ENCODE measurements around the gene FBL.
"Not testable (repeated sequence)": the region's sequence is repeated elsewhere in the genome, so short reads cannot be mapped to it uniquely, and the experiment has no call there.

FBL gene

GRCh38 chr19:39845933-39846677, at the start of gene FBL:
Gene FBL (minus strand): TSS chr19:39846379. CDS start chr19:39846300, 79 bp downstream.
- DNase-seq: peak; percentile 88

DNA sequence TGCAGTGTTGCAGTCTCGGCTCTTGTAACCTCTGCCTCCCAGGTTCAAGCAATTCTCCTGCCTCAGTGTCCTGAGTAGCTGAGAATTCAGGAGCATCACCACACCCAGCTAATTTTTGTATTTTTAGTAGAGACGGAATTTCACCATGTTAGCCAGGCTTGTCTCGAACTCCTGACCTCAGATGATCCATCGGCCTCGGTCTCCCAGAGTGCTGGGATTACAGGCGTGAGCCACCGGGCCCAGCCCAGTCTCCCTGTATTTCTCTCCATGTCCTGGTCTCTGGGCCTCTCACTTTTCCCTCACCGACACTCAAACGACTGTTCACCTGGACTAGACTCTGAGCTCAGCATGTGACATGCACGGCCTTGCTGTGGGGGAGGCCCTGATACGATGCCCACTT, 48.9 kb upstream of the FBL start:
- not testable (repeated sequence) for DNase-seq

GRCh38 chr19:39894236-39894606, 48.0 kb upstream of the FBL start:
- DNase-seq: not testable (repeated sequence)

GRCh38 chr19:39893366-39894235, 47.4 kb upstream of the FBL start:
- not testable (repeated sequence) for DNase-seq

GRCh38 chr19:39892506-39892902, 46.3 kb upstream of the FBL start:
- DNase-seq: not testable (repeated sequence)

DNA sequence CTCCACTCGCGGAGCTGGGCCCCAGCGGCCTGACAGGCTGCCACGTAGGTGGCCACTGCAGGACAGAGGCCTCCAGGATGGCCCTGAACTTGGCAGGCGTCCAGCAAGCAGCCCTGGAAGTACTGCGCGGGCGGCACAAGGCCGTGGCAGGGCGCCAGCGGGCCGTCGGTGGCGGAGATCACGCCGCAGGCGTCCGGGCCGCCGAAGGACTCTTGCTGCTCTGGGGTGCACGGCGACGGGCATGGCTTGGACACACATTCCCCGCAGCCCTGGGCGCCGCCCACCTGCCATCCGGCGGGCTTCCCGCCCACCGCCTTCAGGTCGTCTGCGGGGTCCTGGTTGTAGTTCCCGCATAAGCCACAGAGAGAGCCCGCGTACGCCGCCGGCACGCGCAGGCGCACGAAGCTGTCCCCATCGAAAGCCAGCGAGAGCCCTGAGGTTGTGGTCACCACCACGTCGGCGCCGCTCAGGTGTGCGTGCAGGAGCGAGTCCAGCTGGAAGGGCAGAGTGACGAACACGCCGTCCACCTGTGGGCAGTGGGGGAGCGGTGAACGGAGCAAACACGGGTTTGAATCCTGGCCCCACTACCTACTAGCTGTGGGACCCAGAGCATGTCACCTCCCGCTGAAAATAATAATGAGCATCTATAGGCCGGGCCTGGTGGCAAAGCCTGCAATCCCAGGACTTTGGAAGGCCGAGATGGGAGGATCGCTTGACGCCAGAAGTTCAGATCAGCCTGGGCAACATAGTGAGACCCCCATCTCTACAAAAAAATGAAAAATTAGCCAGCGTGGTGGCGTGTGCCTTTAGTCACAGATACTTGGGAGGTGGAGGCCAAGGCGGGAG, 45.7 kb upstream of the FBL start:
- peak; percentile 82 for DNase-seq

GRCh38 chr19:39890755-39891551, 44.8 kb upstream of the FBL start:
- DNase-seq: no peak

- not testable (repeated sequence) for DNase-seq
Observed at GRCh38 chr19:39889872-39890754, 43.9 kb upstream of the FBL start.

- DNase-seq: not testable (repeated sequence)
Observed at GRCh38 chr19:39887456-39887951, 41.3 kb upstream of the FBL start.

- not testable (repeated sequence) for DNase-seq
Observed at GRCh38 chr19:39885821-39886554, 39.8 kb upstream of the FBL start.

GRCh38 chr19:39884721-39885120, 38.5 kb upstream of the FBL start:
- DNase-seq: not testable (repeated sequence)

- DNase-seq: not testable (repeated sequence)
Observed at GRCh38 chr19:39882645-39883044, 36.5 kb upstream of the FBL start.

- DNase-seq: peak; percentile 62
Observed at GRCh38 chr19:39881495-39882110, 35.4 kb upstream of the FBL start.

GRCh38 chr19:39880241-39880640, 34.1 kb upstream of the FBL start:
- DNase-seq: not testable (repeated sequence)

DNA sequence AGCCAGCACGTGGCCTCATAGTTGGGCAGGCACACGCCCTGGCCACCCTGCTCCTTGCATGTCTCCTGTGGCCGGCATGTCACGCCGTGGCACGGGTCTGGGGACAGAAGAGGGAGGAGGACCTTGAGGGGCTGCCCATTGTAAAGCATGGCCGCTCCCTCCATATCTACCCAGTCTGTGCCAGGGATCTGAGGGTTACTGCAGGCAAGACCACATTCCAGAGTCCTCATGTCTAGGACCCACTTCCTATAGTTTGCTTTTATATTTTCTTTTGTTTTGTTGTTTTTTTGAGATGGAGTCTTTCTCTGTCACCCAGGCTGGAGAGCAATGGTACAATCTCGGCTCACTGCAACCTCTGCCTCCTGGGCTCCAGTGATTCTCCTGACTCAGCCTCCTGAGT, 33.6 kb upstream of the FBL start:
- DNase-seq: not testable (repeated sequence)

DNA sequence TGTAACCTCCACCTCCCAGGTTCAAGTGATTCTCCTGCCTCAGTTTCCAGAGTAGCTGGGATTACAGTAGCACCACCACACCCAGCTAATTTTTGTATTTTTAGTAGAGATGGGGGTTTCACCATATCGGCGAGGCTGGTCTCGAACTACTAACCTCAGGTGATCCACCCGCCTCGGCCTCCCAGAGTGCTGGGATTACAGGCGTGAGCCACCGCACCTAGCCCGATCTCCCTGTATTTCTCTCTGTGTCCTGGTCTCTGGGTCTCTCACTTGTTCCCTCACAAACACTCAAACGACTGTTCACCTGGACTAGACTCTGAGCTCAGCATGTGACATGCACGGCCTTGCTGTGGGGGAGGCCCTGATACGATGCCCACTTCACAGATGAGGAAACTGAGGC, 32.7 kb upstream of the FBL start:
- DNase-seq: not testable (repeated sequence)

- no peak for DNase-seq
Observed at GRCh38 chr19:39878398-39878797, 32.2 kb upstream of the FBL start.

GRCh38 chr19:39877982-39878381, 31.8 kb upstream of the FBL start:
- DNase-seq: not testable (repeated sequence)

GRCh38 chr19:39877488-39877887, 31.3 kb upstream of the FBL start:
- DNase-seq: not testable (repeated sequence)

DNA sequence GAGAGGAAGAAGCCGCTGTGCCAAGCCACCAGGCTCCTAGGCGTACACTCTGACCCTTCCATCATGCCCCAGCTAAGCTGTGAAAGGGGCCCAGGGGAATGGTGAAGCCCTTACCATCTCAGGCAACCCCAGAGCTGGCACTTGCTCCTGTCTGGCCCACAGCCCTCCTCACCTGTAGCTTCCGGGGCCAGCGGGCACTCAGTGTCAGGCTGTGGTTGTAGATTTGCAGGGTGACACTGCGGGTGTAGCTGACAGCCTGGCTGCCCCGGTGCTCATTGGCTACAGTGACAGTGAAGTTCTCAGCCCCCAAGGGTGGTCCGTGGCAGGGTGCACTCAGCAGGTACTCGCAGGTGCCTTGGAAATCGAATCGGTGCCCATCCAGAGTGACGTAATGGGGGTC, 30.3 kb upstream of the FBL start:
- DNase-seq: not testable (repeated sequence)
